ENCODE data around the gene MYO10.
"Not testable (repeated sequence)": the region's sequence is repeated elsewhere in the genome, so short reads cannot be mapped to it uniquely, and the experiment has no call there.

Gene MYO10

GRCh38 chr5:16721151-16722096, 214.7 kb downstream of the MYO10 start:
- no peak for DNase-seq (ENCODE audit: low read depth, low spot score)
- WGBS (ENCODE audit: insufficient coverage, insufficient read length), result no CpG with 5 or more reads among the region's 11 CpGs
- Histone ChIP-seq H3K27me3 (ENCODE audit: control insufficient read depth, insufficient read depth, low read length) (no peaks in the 10 kb centered on the region), H3K4me1 (ENCODE audit: control insufficient read depth, insufficient read depth, low read length) (peaks cover 12% of the 10 kb centered on the region; the same call in 1 of the 2 replicates), H3K4me3 (ENCODE audit: low read length) (no peak overlapping the region), H3K36me3 (ENCODE audit: control insufficient read depth, insufficient read depth, low read length) (no peaks in the 10 kb centered on the region), H3K27ac (ENCODE audit: low read length) (no peak overlapping the region), H3K9me3 (ENCODE audit: control insufficient read depth, insufficient read depth, low read length) (no peaks in the 10 kb centered on the region)

DNA sequence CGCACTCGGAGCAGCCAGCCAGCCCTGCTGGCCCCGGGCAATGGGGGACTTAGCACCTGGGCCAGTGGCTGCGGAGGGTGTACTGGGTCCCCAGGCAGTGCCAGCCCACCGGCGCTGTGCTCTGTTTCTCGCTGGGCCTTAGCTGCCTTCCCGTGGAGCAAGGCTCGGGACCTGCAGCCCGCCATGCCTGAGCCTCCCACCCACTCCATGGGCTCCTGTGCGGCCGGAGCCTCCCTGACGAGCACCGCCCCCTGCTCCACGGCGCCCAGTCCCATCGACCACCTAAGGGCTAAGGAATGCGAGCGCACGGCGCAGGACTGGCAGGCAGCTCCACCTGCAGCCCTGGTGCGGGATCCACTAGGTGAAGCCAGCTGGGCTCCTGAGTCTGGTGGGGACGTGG, 218.1 kb downstream of the MYO10 start:
- H3K9me3 ChIP-seq (ENCODE audit: control insufficient read depth, insufficient read depth, low read length); H3K36me3 ChIP-seq (ENCODE audit: control insufficient read depth, insufficient read depth, low read length); DNase-seq (ENCODE audit: low read depth, low spot score); H3K27ac ChIP-seq (ENCODE audit: low read length); H3K27me3 ChIP-seq (ENCODE audit: control insufficient read depth, insufficient read depth, low read length); H3K4me3 ChIP-seq (ENCODE audit: low read length): not testable (repeated sequence)
- no CpG with 5 or more reads among the region's 23 CpGs for WGBS (ENCODE audit: insufficient coverage, insufficient read length)
- H3K4me1 ChIP-seq (ENCODE audit: control insufficient read depth, insufficient read depth, low read length), result peaks cover 20% of the 10 kb centered on the region; the same call in 1 of the 2 replicates

DNA sequence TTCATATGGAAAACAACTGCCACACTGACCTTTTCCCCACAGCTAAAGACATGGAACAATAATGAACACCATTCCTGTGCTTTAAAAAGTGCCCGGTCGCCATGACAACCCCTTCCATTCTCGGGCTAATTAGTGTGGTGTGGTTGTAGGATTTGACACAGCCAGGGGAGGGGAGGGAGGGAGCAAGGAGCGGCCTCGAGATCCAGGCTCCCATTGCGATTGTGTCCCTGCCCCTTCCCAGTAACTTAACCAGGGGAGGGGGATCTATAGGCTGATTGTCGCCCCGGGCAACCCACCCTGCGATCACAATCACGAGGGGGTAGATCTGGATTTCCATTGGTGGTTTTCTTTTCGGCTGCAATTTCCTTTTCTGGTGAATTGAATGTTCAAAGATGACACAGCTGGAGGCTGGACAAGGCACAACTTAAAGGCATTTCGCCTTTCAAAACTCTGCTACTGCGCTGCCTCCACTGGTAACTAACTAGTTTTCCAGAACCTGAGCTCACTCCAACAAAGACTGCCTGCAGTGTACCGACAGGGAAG, 222.6 kb downstream of the MYO10 start:
- Histone ChIP-seq H3K36me3 (ENCODE audit: control insufficient read depth, insufficient read depth, low read length) (peaks cover 22% of the 10 kb centered on the region; the same call in 1 of the 2 replicates), H3K4me1 (ENCODE audit: control insufficient read depth, insufficient read depth, low read length) (peaks cover 9% of the 10 kb centered on the region; the same call in 1 of the 2 replicates), H3K4me3 (ENCODE audit: low read length) (no peak overlapping the region), H3K27ac (ENCODE audit: low read length) (no peak overlapping the region), H3K27me3 (ENCODE audit: control insufficient read depth, insufficient read depth, low read length) (no peaks in the 10 kb centered on the region), H3K9me3 (ENCODE audit: control insufficient read depth, insufficient read depth, low read length) (no peaks in the 10 kb centered on the region)
- no peak for DNase-seq (ENCODE audit: low read depth, low spot score)
- no CpG with 5 or more reads among the region's 14 CpGs for WGBS (ENCODE audit: insufficient coverage, insufficient read length)

DNA sequence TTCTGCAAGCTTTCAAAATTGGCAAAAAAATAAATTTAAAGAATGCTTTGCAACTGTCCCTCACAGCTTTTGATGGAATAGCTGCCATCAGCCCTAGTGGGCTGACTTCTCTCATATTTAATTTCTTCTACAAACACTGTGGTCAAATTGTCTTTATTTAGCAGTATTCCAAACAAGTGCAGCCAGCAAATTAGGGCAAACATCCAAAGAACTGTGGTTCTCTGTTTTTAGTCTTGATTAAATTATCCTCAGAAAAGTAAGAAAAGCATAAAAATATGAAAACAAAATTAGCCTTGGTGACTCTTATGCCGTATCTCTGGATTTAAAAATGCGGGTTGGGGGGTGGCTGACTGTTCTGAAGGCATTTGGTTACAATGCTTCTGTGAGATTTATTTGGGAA, 223.5 kb downstream of the MYO10 start:
- Histone ChIP-seq H3K4me3 (ENCODE audit: low read length) (no peak overlapping the region), H3K27me3 (ENCODE audit: control insufficient read depth, insufficient read depth, low read length) (no peaks in the 10 kb centered on the region), H3K36me3 (ENCODE audit: control insufficient read depth, insufficient read depth, low read length) (peaks cover 28% of the 10 kb centered on the region), H3K9me3 (ENCODE audit: control insufficient read depth, insufficient read depth, low read length) (no peaks in the 10 kb centered on the region), H3K27ac (ENCODE audit: low read length) (no peak overlapping the region), H3K4me1 (ENCODE audit: control insufficient read depth, insufficient read depth, low read length) (peaks cover 7% of the 10 kb centered on the region; the same call in 1 of the 2 replicates)
- DNase-seq (ENCODE audit: low read depth, low spot score), result no peak
- WGBS (ENCODE audit: insufficient coverage, insufficient read length), result no CpG with 5 or more reads among the region's 2 CpGs

DNA sequence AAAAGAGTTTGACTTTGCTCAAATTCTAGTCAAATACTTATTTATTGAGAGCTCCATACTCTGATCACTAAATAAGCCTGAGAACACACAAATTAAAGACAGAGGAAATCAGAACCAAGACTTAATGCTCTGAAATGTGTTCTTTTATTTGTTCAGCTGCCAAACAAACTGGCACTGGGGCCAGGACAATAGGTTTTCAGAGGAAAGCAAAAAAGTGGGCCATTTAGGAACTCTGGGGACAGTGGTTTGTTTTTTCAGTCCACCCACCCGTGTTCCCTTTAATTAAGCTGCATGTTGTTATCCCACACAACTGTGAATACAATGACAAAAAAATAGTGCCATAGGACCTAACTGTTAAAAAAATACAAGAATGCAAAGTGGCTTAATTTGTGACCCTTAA, 223.9 kb downstream of the MYO10 start:
- Histone ChIP-seq H3K4me3 (ENCODE audit: low read length) (no peak overlapping the region), H3K27me3 (ENCODE audit: control insufficient read depth, insufficient read depth, low read length) (no peaks in the 10 kb centered on the region), H3K9me3 (ENCODE audit: control insufficient read depth, insufficient read depth, low read length) (no peaks in the 10 kb centered on the region), H3K4me1 (ENCODE audit: control insufficient read depth, insufficient read depth, low read length) (peaks cover 7% of the 10 kb centered on the region; the same call in 1 of the 2 replicates), H3K27ac (ENCODE audit: low read length) (no peak overlapping the region), H3K36me3 (ENCODE audit: control insufficient read depth, insufficient read depth, low read length) (peaks cover 32% of the 10 kb centered on the region)
- no peak for DNase-seq (ENCODE audit: low read depth, low spot score)
- WGBS (ENCODE audit: insufficient coverage, insufficient read length), result no CpG with 5 or more reads among the region's 1 CpG

DNA sequence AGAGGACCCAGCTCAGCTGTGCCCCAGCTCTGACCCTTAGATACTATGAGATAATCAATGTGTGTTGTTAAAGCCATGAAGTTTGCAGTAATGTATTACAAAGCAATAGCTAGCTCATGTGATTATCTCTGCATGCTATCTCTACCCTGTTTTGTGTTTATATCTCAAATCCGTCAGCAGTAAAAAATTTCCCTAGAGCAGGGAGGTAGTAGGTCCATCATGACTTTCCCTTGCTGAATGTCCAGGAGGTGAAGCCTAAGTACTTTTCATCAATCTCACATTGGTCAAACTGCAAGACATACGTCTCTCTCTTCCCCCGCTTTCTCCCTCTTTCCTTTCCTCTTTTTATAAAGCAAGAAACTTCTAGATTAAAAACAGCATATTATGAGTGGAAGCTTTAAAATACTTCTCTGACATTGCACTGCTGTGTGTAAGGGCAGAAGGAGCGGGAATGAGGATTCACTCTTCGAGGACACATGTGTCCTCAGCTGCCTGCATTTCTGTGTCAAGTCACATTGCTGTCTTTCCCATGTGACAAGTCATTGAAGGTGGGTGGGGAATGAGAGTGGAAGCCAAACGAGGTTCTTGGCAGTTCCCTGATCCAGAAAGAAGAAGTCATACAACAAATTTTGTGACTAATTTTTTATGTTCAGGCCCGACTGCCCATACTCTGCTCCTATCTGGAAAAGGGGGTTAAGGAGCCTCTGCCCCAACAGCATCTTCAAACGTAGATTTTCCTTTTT, 226.2 kb downstream of the MYO10 start:
- H3K27ac ChIP-seq (ENCODE audit: low read length), result no peak overlapping the region
- H3K27me3 ChIP-seq (ENCODE audit: control insufficient read depth, insufficient read depth, low read length), result no peaks in the 10 kb centered on the region
- no peak for DNase-seq (ENCODE audit: low read depth, low spot score)
- H3K4me3 ChIP-seq (ENCODE audit: low read length), result no peak overlapping the region
- H3K9me3 ChIP-seq (ENCODE audit: control insufficient read depth, insufficient read depth, low read length), result no peaks in the 10 kb centered on the region
- no CpG with 5 or more reads among the region's 8 CpGs for WGBS (ENCODE audit: insufficient coverage, insufficient read length)
- H3K36me3 ChIP-seq (ENCODE audit: control insufficient read depth, insufficient read depth, low read length), result peaks cover 33% of the 10 kb centered on the region
- H3K4me1 ChIP-seq (ENCODE audit: control insufficient read depth, insufficient read depth, low read length), result peaks cover 7% of the 10 kb centered on the region; the same call in 1 of the 2 replicates

- no peak for DNase-seq (ENCODE audit: low read depth, low spot score)
- Histone ChIP-seq H3K27me3 (ENCODE audit: control insufficient read depth, insufficient read depth, low read length) (no peaks in the 10 kb centered on the region), H3K4me3 (ENCODE audit: low read length) (no peak overlapping the region), H3K27ac (ENCODE audit: low read length) (no peak overlapping the region), H3K9me3 (ENCODE audit: control insufficient read depth, insufficient read depth, low read length) (no peaks in the 10 kb centered on the region), H3K4me1 (ENCODE audit: control insufficient read depth, insufficient read depth, low read length) (no peaks in the 10 kb centered on the region), H3K36me3 (ENCODE audit: control insufficient read depth, insufficient read depth, low read length) (peaks cover 38% of the 10 kb centered on the region)
- no CpG with 5 or more reads among the region's 3 CpGs for WGBS (ENCODE audit: insufficient coverage, insufficient read length)
These were observed 228.3 kb downstream of the MYO10 start for GRCh38 chr5:16707869-16708192.

- H3K27me3 ChIP-seq (ENCODE audit: control insufficient read depth, insufficient read depth, low read length), result no peaks in the 10 kb centered on the region
- peaks cover 38% of the 10 kb centered on the region for H3K36me3 ChIP-seq (ENCODE audit: control insufficient read depth, insufficient read depth, low read length)
- H3K4me3 ChIP-seq (ENCODE audit: low read length), result no peak overlapping the region
- H3K4me1 ChIP-seq (ENCODE audit: control insufficient read depth, insufficient read depth, low read length), result no peaks in the 10 kb centered on the region
- H3K9me3 ChIP-seq (ENCODE audit: control insufficient read depth, insufficient read depth, low read length), result no peaks in the 10 kb centered on the region
- DNase-seq (ENCODE audit: low read depth, low spot score), result no peak
- no CpG with 5 or more reads among the region's 9 CpGs for WGBS (ENCODE audit: insufficient coverage, insufficient read length)
- H3K27ac ChIP-seq (ENCODE audit: low read length), result no peak overlapping the region
These were observed 228.8 kb downstream of the MYO10 start for GRCh38 chr5:16707168-16707868.

DNA sequence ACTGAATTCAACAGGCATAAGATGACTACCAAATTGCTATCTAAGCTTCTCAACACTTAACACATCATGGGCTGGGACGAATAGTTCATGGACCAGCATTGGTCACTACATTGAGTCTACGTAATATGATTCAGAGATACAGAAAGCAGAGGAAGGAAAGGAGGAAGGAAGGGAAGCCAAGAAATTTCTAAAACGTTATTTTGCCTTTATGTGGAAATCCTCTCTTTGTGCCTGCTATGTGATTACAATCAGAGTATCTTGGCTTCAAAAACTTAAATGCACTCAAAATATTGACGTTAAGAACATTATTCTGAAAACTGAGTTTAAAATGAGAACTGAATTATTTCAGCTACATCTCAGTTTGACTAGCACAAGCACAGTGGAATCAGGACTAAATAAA, 231.1 kb downstream of the MYO10 start:
- no peaks in the 10 kb centered on the region for H3K9me3 ChIP-seq (ENCODE audit: control insufficient read depth, insufficient read depth, low read length)
- no peak overlapping the region for H3K4me3 ChIP-seq (ENCODE audit: low read length)
- no peaks in the 10 kb centered on the region for H3K27me3 ChIP-seq (ENCODE audit: control insufficient read depth, insufficient read depth, low read length)
- H3K36me3 ChIP-seq (ENCODE audit: control insufficient read depth, insufficient read depth, low read length), result peaks cover 48% of the 10 kb centered on the region
- no peaks in the 10 kb centered on the region for H3K4me1 ChIP-seq (ENCODE audit: control insufficient read depth, insufficient read depth, low read length)
- H3K27ac ChIP-seq (ENCODE audit: low read length), result no peak overlapping the region
- no CpG with 5 or more reads among the region's 4 CpGs for WGBS (ENCODE audit: insufficient coverage, insufficient read length)
- no peak for DNase-seq (ENCODE audit: low read depth, low spot score)

DNA sequence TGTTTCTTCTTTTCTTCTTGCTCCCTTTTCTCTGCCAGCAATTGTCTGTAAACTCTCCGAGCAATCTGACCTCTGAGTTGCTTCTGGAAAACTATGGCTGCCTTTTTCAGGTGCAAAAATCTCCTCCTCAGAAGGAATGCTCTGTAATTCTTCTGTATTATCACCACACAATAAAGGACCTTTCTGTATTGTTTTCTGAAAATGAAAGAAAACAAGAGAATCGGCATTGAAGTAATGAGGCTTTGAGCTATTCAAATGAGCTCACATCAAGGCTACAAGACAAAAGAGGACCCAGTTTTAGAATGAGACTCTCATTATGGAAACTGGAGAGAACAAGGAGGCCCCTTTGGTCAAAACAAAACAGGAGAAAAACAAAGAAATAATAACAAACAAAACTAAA, 233.1 kb downstream of the MYO10 start:
- Histone ChIP-seq H3K4me3 (ENCODE audit: low read length) (no peak overlapping the region), H3K27me3 (ENCODE audit: control insufficient read depth, insufficient read depth, low read length) (no peaks in the 10 kb centered on the region), H3K9me3 (ENCODE audit: control insufficient read depth, insufficient read depth, low read length) (no peaks in the 10 kb centered on the region), H3K27ac (ENCODE audit: low read length) (no peak overlapping the region), H3K36me3 (ENCODE audit: control insufficient read depth, insufficient read depth, low read length) (peaks cover 39% of the 10 kb centered on the region), H3K4me1 (ENCODE audit: control insufficient read depth, insufficient read depth, low read length) (no peaks in the 10 kb centered on the region)
- no peak for DNase-seq (ENCODE audit: low read depth, low spot score)
- WGBS (ENCODE audit: insufficient coverage, insufficient read length), result no CpG with 5 or more reads among the region's 2 CpGs
